ENCODE measurements around the gene MORN1. TPM values are rescaled to one million over a fixed set of nuclear protein-coding genes. Genes with fewer than 3 reads are reported as not detected.
A peak's percentile ranks its signal among the peaks of the same experiment; 100 is the strongest.

The MORN1 gene
- total RNA-seq, 6 experiments from 2014 or later: 3.1 to 7.1 (median 4.5) TPM

DNA sequence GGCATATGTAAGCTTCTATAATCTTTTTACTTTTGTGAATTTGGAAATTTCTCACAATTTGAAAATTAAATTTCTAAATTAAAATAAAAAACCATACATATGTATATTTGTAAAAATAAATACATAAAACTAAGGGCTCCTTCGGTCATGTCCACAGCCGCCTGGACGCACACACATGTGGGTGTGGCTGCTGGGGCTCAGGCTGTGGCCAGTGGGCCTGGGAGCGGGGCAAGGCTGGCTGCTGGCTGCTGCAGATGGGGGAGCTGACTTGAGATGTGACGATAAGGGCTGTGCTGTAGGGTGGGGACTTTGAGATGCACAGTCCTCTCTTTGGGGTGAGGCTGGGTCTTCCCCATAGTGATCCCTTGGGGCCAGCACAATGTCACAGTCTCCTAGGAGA is 5.1 kb upstream of the MORN1 start:
- Histone ChIP-seq H3K27ac (no peak overlapping the region), H3K36me3 (peaks cover 0 to 53% (median 26%) of the 10 kb centered on the region in 4 donors), H3K4me1 (peaks cover 0 to 21% (median 5%) of the 10 kb centered on the region in 4 donors), H3K9me3 (no peaks in the 10 kb centered on the region), H3K27me3 (no peaks in the 10 kb centered on the region), H3K4me3 (no peak overlapping the region)
- no peak for TF ChIP-seq POLR2A (IDR thresholded peaks at IDR 0.05)
- TF ChIP-seq, protein P1, sequence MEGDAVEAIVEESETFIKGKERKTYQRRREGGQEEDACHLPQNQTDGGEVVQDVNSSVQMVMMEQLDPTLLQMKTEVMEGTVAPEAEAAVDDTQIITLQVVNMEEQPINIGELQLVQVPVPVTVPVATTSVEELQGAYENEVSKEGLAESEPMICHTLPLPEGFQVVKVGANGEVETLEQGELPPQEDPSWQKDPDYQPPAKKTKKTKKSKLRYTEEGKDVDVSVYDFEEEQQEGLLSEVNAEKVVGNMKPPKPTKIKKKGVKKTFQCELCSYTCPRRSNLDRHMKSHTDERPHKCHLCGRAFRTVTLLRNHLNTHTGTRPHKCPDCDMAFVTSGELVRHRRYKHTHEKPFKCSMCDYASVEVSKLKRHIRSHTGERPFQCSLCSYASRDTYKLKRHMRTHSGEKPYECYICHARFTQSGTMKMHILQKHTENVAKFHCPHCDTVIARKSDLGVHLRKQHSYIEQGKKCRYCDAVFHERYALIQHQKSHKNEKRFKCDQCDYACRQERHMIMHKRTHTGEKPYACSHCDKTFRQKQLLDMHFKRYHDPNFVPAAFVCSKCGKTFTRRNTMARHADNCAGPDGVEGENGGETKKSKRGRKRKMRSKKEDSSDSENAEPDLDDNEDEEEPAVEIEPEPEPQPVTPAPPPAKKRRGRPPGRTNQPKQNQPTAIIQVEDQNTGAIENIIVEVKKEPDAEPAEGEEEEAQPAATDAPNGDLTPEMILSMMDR (IDR thresholded peaks at IDR 0.05): no peak
- intact Hi-C loops (cut with DNase I): no loop called here
- ATAC-seq (no peak), DNase-seq (no peak)
- WGBS (ENCODE audit: insufficient coverage, low coverage, low lambda C conversion rate, missing lambda C conversion rate): 94% methylated on average over 5 of the region's 5 CpGs

GRCh38 chr1:2396059-2396458 is 4.7 kb upstream of the MORN1 start:
- H3K27me3 ChIP-seq: no peaks in the 10 kb centered on the region
- 85% methylated on average over 15 of the region's 17 CpGs for WGBS (ENCODE audit: insufficient coverage, low coverage, low lambda C conversion rate, missing lambda C conversion rate)
- H3K9me3 ChIP-seq: no peaks in the 10 kb centered on the region
- ATAC-seq (no peak), DNase-seq (no peak)
- H3K36me3 ChIP-seq: peaks cover 0 to 53% (median 25%) of the 10 kb centered on the region in 4 donors
- intact Hi-C loops (cut with DNase I): no loop called here
- H3K27ac ChIP-seq: no peak overlapping the region
- no peak overlapping the region for H3K4me3 ChIP-seq
- TF ChIP-seq, protein P1 (IDR thresholded peaks at IDR 0.05): no peak
- TF ChIP-seq POLR2A (IDR thresholded peaks at IDR 0.05): no peak
- H3K4me1 ChIP-seq: peaks cover 0 to 21% (median 5%) of the 10 kb centered on the region in 4 donors

DNA sequence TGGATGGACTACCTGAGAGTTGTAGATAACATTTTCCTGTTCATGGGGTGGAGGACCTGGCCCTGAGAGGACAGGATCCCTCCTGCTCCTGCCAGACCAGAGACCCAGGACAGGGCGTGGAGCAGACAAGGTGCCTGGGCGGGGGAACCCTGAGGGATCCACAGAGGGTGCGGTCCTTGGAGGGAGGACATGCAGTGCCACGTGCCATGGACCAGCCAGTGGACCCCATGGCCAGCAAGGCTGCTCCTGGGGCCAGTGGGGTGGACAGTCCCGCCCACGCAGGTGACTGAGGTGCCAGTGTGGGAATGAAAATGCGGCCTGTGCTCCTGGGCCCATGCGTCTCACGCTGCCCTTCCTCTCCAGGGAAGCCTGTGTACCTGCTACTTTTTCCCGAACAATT is 3.9 kb upstream of the MORN1 start:
- no peak overlapping the region for H3K27ac ChIP-seq
- DNase-seq (no peak), ATAC-seq (no peak)
- H3K4me3 ChIP-seq: no peak overlapping the region
- intact Hi-C loops (cut with DNase I): no loop called here
- H3K9me3 ChIP-seq: no peaks in the 10 kb centered on the region
- TF ChIP-seq, protein P1 (IDR thresholded peaks at IDR 0.05): no peak
- TF ChIP-seq POLR2A (IDR thresholded peaks at IDR 0.05): no peak
- H3K27me3 ChIP-seq: no peaks in the 10 kb centered on the region
- H3K36me3 ChIP-seq: peaks cover 0 to 46% (median 22%) of the 10 kb centered on the region in 4 donors
- whole genome bisulfite sequencing (ENCODE audit: insufficient coverage, low coverage, low lambda C conversion rate, missing lambda C conversion rate): 83% methylated on average over 4 of the region's 10 CpGs
- peaks cover 0 to 21% (median 5%) of the 10 kb centered on the region in 4 donors for H3K4me1 ChIP-seq

DNA sequence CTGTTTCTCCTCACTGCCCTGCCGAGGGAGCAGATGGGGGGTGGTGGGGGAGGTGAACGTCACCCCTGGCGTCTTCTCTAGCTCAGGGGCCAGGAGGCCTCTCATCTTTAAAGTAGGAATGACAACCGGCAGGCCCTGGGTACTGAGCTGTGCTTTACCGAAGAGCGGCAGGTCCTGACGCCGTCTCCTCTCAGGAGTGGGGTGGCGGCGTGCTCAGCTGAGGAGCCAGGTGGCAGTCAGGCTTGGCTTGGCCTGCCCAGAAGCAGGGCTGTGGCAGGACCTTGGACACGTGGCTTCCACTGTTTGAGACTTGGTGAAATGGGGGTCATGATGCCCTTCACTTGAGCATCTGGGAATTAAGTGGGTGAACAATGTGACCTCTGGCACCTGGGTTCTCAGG is 3.4 kb upstream of the MORN1 start:
- Histone ChIP-seq H3K36me3 (peaks cover 0 to 41% (median 20%) of the 10 kb centered on the region in 4 donors), H3K27me3 (no peaks in the 10 kb centered on the region), H3K4me3 (no peak overlapping the region), H3K27ac (no peak overlapping the region), H3K9me3 (no peaks in the 10 kb centered on the region), H3K4me1 (peaks cover 0 to 21% (median 5%) of the 10 kb centered on the region in 4 donors)
- no peak for ATAC-seq
- TF ChIP-seq POLR2A (IDR thresholded peaks at IDR 0.05): no peak
- TF ChIP-seq, protein P1 (IDR thresholded peaks at IDR 0.05): no peak
- DNase-seq: no peak
- WGBS (ENCODE audit: insufficient coverage, low coverage, low lambda C conversion rate, missing lambda C conversion rate): 47% methylated on average over 3 of the region's 11 CpGs
- intact Hi-C loops (cut with DNase I): no loop called here

DNA sequence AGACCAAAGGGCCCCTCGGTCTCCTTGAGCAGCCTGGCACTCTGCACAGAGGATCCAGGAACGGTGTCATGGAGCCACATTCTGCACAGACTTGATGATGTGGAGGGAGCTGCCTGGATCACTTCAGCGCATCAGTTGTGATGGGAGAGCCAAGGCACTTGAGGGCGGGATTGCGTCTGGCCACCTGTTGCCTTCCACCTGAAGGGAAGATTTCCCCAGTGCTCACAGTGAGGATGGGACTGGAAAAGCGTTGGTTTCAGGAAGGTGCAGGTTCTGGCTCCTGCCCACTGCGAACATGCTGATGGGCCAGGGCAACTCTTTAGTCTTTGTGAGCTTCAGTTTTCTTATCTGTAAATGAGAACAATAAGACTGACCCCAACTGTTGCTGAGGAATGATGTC is 2.9 kb upstream of the MORN1 start:
- DNase-seq: no peak
- no peaks in the 10 kb centered on the region for H3K9me3 ChIP-seq
- no peaks in the 10 kb centered on the region for H3K27me3 ChIP-seq
- H3K4me3 ChIP-seq: no peak overlapping the region
- intact Hi-C loops (cut with DNase I): no loop called here
- TF ChIP-seq, protein P1 (IDR thresholded peaks at IDR 0.05): no peak
- no peak for TF ChIP-seq POLR2A (IDR thresholded peaks at IDR 0.05)
- 94% methylated on average over 3 of the region's 7 CpGs for WGBS (ENCODE audit: insufficient coverage, low coverage, low lambda C conversion rate, missing lambda C conversion rate)
- peak overlapping the region in 1 of 3 donors; percentile 5 for H3K27ac ChIP-seq
- H3K36me3 ChIP-seq: peaks cover 0 to 36% (median 18%) of the 10 kb centered on the region in 4 donors
- no peak for ATAC-seq
- H3K4me1 ChIP-seq: peaks cover 0 to 21% (median 5%) of the 10 kb centered on the region in 4 donors

Measured in right lobe of liver (tissue), 6 donors.